GM12878 (cell line): ENCODE measurements around the gene VGF.

ENCODE experiments used
- CEBPB ChIP-seq, 2 experiments: fragments of 150-350 bp in 1 of 2; IDR thresholded peaks; 2 replicates each; pipeline ENCODE4 v1.6.1; 2012 to 2014; ENCODE audit warnings: low read depth in 2 of 2, low read length in 2 of 2, borderline replicate concordance in 1 of 2, inconsistent platforms in 1 of 2
- CTCF ChIP-seq, 3 experiments: IDR thresholded peaks in 2 of 3; conservative IDR thresholded peaks in 1 of 3; 2 replicates each; pipeline ENCODE4 v1.5.1; 2011; ENCODE audit warnings: low read depth in 3 of 3, low read length in 3 of 3, mild to moderate bottlenecking in 3 of 3, control low read depth in 2 of 3, moderate library complexity in 2 of 3, inconsistent platforms in 1 of 3, mixed read lengths in 1 of 3; ENCODE audit not compliant: control insufficient read depth in 2 of 3, insufficient read depth in 1 of 3; ENCODE audit errors: extremely low read depth in 1 of 3
- EZH2 ChIP-seq: IDR thresholded peaks from 2 replicates; pipeline ENCODE4 v1.6.1; 2012; ENCODE audit warnings: low read depth, mild to moderate bottlenecking, control low read depth, inconsistent platforms, low read length, borderline replicate concordance; ENCODE audit not compliant: control insufficient read depth
- HDGF ChIP-seq: fragments of 450-650 bp; IDR thresholded peaks from 2 replicates; pipeline ENCODE4 v1.6.1; 2016; ENCODE audit warnings: antibody characterized with exemption
- SMAD1 ChIP-seq: fragments of 450-650 bp; IDR thresholded peaks from 2 replicates; pipeline ENCODE4 v1.6.1; 2018; ENCODE audit warnings: mild to moderate bottlenecking, low read depth; ENCODE audit not compliant: partially characterized antibody
- SPI1 ChIP-seq: IDR thresholded peaks from 2 replicates; pipeline ENCODE4 v1.6.1; 2011; ENCODE audit warnings: low read depth, mild to moderate bottlenecking, low read length, moderate library complexity, borderline replicate concordance; ENCODE audit not compliant: insufficient read depth
- SUZ12 ChIP-seq: fragments of 200-600 bp; sonication (generic); IDR thresholded peaks from one replicate; pipeline ENCODE4 v1.6.1; 2018; ENCODE audit warnings: antibody characterized with exemption, mild to moderate bottlenecking; ENCODE audit not compliant: unreplicated experiment
- ZBED1 ChIP-seq: IDR thresholded peaks from 2 replicates; pipeline ENCODE4 v1.6.1; 2016; ENCODE audit warnings: borderline replicate concordance
- ZBTB33 ChIP-seq: fragments of 450-650 bp; IDR thresholded peaks from 2 replicates; pipeline ENCODE4 v1.6.1; 2017; ENCODE audit warnings: mild to moderate bottlenecking

DNA sequence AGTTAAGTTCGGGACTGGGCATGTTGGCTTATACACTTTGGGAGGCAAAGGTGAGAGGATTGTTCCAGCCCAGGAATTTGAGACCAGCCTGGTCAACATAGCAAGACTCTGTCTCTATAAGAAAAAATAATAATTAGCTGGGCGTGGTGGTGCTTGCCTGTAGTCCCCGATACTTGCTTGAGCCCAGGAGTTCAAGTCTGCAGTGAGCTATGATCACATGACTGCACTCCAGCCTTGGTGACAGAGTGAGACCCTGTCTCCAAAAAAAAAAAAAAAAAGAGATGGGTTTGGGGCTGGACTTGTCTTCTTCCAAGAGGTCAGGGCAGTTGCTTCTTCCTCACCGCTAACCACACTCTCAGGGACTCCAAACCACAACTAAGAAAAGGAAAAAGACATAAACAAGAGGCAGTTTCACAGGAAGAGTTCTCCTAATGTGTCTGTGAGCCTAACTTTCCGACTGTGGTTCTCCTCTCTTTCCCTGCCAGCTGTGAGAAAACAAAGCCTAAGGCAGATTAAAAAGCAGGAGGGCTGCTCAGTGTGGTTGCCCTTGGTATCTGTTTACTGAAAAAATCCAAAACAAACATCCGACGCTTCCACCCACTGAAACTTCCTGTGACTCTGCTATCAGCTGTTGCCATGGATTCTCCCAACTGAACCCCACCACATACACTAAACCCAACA is 40.9 kb downstream of the VGF start:
- no peak for TF ChIP-seq SMAD1
- no peak for TF ChIP-seq CTCF (IDR thresholded peaks at IDR 0.05 in 2 of 3, conservative IDR thresholded peaks at IDR 0.05 in 1 of 3; ENCODE audit: control insufficient read depth in 2 of 3, extremely low read depth in 1 of 3, insufficient read depth in 1 of 3, low read depth in 3 of 3, low read length in 3 of 3)
- TF ChIP-seq HDGF, result no peak
- no peak for TF ChIP-seq ZBED1
- TF ChIP-seq CEBPB (IDR thresholded peaks at IDR 0.05; ENCODE audit: borderline replicate concordance in 1 of 2, low read depth in 2 of 2, low read length in 2 of 2), result no peak
- no peak for TF ChIP-seq SPI1
- TF ChIP-seq SUZ12, result no peak
- TF ChIP-seq EZH2, result no peak
- no peak for TF ChIP-seq ZBTB33
